Endothelial cell (in vitro differentiated cells): ENCODE results near the gene TRPM3. TPM values are rescaled to one million over a fixed set of nuclear protein-coding genes. Genes with fewer than 3 reads are reported as not detected.

Experiments used
- DNase-seq: peaks from one replicate; pipeline ENCODE4 v3.0.0; 2021; ENCODE audit warnings: low spot score
- H3K27ac Mint-ChIP-seq: one replicate; pipeline ENCODE4 v1.8.0; 2021; ENCODE audit warnings: mixed read lengths, inconsistent platforms; ENCODE audit not compliant: unreplicated experiment
- H3K27me3 Mint-ChIP-seq: one replicate; pipeline ENCODE4 v1.8.0; 2021; ENCODE audit warnings: mild to moderate bottlenecking, moderate library complexity, mixed read lengths, inconsistent platforms; ENCODE audit not compliant: unreplicated experiment
- H3K36me3 Mint-ChIP-seq: one replicate; pipeline ENCODE4 v1.8.0; 2021; ENCODE audit warnings: mild to moderate bottlenecking, low read depth, mixed read lengths, inconsistent platforms; ENCODE audit not compliant: unreplicated experiment
- H3K4me1 Mint-ChIP-seq: one replicate; pipeline ENCODE4 v1.8.0; 2021; ENCODE audit warnings: mild to moderate bottlenecking, mixed read lengths, inconsistent platforms; ENCODE audit not compliant: unreplicated experiment
- H3K4me3 Mint-ChIP-seq: one replicate; pipeline ENCODE4 v1.8.0; 2021; ENCODE audit warnings: mild to moderate bottlenecking, mixed read lengths, inconsistent platforms; ENCODE audit not compliant: unreplicated experiment
- H3K9me3 Mint-ChIP-seq: one replicate; pipeline ENCODE4 v1.8.0; 2021; ENCODE audit warnings: mixed read lengths, inconsistent platforms; ENCODE audit not compliant: unreplicated experiment
- total RNA-seq: library from RNA; stranded (reverse); fragmentation: NEBNext Ultra II Directional; extraction: Animal tissue kit (Norgen Biotek cat#: 25700); gene quantifications from one replicate; pipeline ENCODE4 v1.2.1, GENCODE V29; 2021; ENCODE audit not compliant: unreplicated experiment
- TF ChIP-seq, protein P1 (sequence below): fragments of 200-600 bp; sonication (generic); IDR thresholded peaks from one replicate; pipeline ENCODE4 v1.5.0; 2021; ENCODE audit warnings: antibody characterized with exemption; ENCODE audit not compliant: unreplicated experiment

The TRPM3 gene
- total RNA-seq, 1 donor from 2014 or later: 0.54 TPM

DNA sequence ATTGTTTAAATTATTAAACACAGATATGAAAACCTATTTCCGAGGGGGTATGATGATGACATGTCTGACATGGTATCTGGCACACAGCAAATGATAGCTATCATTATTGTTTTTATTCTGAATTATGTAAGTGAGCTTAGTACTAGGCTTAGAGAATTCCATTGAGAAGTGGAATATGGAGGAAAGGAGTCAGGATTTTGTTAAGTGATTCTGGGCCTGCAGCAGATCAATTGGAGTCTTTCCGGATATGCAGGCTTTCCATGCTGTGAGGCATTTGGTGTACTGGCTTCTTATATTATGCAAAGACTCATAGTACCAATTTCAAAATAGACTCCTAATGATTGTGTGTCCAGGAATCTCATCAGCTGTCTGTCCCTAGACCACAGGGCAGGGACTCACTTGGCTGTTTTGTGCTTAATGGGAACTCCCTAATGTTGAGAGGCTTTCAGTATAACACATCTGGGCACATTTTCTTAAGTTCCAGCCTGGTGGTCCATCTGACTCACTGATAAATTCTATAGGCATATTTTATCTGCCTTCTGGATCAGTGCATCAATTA lies 527.0 kb downstream of the TRPM3 start:
- Mint-ChIP-seq H3K9me3 (no peaks in the 10 kb centered on the region), H3K4me1 (no peaks in the 10 kb centered on the region), H3K27ac (no peak overlapping the region), H3K27me3 (peaks cover 1% of the 10 kb centered on the region), H3K36me3 (no peaks in the 10 kb centered on the region), H3K4me3 (no peak overlapping the region)
- DNase-seq: no peak
- TF ChIP-seq, protein P1, sequence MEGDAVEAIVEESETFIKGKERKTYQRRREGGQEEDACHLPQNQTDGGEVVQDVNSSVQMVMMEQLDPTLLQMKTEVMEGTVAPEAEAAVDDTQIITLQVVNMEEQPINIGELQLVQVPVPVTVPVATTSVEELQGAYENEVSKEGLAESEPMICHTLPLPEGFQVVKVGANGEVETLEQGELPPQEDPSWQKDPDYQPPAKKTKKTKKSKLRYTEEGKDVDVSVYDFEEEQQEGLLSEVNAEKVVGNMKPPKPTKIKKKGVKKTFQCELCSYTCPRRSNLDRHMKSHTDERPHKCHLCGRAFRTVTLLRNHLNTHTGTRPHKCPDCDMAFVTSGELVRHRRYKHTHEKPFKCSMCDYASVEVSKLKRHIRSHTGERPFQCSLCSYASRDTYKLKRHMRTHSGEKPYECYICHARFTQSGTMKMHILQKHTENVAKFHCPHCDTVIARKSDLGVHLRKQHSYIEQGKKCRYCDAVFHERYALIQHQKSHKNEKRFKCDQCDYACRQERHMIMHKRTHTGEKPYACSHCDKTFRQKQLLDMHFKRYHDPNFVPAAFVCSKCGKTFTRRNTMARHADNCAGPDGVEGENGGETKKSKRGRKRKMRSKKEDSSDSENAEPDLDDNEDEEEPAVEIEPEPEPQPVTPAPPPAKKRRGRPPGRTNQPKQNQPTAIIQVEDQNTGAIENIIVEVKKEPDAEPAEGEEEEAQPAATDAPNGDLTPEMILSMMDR: no peak

DNA sequence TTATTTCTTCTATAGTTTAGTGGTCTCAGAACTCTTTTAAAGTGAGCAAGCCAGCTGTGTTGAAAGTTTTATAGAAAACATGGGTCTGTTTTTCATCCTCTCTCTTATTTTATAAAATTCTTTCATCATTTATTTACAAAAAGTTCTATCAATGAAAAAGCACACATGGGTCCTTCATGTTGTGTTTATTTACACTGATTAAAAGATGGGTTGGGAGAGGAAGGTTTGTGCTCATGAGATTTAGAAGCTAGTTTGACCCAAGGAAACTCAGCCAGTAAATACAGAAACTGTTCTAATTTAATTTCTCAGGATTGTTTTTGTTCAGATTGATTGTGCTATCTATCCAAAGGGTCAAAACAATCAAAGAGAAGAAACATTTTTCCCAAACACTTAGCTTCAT lies 528.2 kb downstream of the TRPM3 start:
- no peaks in the 10 kb centered on the region for H3K27me3 Mint-ChIP-seq
- no peak for DNase-seq
- H3K4me3 Mint-ChIP-seq: no peak overlapping the region
- TF ChIP-seq, protein P1: no peak
- H3K36me3 Mint-ChIP-seq: no peaks in the 10 kb centered on the region
- no peak overlapping the region for H3K27ac Mint-ChIP-seq
- H3K4me1 Mint-ChIP-seq: no peaks in the 10 kb centered on the region
- H3K9me3 Mint-ChIP-seq: no peaks in the 10 kb centered on the region

DNA sequence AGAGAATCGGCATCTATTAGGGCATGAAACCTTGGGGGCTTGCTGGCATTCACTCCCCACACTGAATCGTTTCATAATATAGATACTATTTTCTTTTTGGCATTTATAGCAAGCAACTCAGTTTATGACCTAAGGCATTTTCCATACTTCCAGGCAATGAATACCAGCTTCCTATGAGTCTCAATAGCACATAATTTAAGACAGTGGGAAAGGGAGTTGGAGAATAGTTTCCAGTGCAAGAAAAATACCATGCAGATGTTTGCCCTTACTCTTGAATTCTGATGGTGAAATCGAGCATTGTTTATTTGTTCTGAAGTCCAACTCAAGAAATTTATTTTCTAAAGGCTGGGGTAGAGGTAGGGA lies 531.1 kb downstream of the TRPM3 start:
- no peak overlapping the region for H3K27ac Mint-ChIP-seq
- TF ChIP-seq, protein P1: no peak
- no peaks in the 10 kb centered on the region for H3K9me3 Mint-ChIP-seq
- no peaks in the 10 kb centered on the region for H3K4me1 Mint-ChIP-seq
- no peaks in the 10 kb centered on the region for H3K27me3 Mint-ChIP-seq
- no peaks in the 10 kb centered on the region for H3K36me3 Mint-ChIP-seq
- no peak for DNase-seq
- H3K4me3 Mint-ChIP-seq: no peak overlapping the region

DNA sequence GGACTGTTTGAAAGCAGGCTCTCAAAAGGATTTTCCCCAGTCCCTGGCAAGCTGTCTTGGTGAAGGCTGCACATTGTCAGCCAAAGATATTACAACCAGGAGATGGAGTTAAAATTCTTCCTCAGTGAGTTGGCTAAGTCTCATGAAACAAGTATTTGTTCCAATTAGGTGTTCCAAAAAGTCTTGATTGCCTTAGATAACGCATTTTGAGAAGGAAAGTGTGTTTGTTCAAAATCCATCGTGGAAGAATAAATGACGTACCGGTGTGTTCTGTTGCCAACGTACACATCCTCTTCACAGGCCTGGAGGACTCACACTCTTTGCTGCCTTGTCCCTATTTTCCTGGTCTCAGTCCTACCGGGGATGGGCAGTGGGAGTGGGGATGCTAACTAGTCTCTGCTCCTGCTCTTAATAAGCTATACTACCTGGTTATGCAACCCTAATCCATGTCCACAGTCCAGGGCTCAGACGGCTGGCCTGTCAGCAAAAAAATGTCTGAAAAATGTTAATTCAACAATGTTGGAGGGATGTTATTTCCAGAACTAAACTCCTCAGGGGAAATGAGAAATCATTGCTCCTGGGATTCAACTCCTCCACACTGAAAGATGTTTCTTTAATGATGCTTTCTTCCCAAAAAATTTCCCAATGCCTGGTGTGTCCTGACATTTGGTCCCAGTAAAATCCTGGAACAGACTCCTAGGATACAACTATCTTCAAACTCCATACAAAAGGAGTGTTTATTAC lies 531.7 kb downstream of the TRPM3 start:
- no peak for DNase-seq
- Mint-ChIP-seq H3K36me3 (no peaks in the 10 kb centered on the region), H3K27ac (no peak overlapping the region), H3K9me3 (no peaks in the 10 kb centered on the region), H3K4me1 (no peaks in the 10 kb centered on the region), H3K4me3 (no peak overlapping the region), H3K27me3 (no peaks in the 10 kb centered on the region)
- TF ChIP-seq, protein P1: no peak

DNA sequence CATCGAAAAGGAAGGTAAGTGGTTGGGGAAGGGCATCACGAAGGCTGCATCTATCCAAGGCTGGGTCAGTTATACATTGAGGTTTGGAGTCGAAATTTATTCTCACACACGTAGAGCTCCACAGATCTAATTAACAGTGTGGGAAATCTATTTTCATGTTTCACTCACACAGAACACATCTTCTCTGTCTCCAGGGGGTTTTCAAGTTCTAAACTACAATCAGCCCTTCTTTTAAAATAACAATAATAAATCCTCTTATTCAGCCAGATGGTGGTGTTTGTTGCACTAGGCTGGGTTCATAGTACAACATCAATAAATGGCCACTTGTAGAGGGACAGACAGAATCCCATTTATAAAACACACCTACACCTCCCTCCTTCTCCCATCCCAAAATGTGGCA lies 532.4 kb downstream of the TRPM3 start:
- no peaks in the 10 kb centered on the region for H3K36me3 Mint-ChIP-seq
- TF ChIP-seq, protein P1: no peak
- no peak overlapping the region for H3K27ac Mint-ChIP-seq
- no peak overlapping the region for H3K4me3 Mint-ChIP-seq
- no peak for DNase-seq
- no peaks in the 10 kb centered on the region for H3K9me3 Mint-ChIP-seq
- H3K27me3 Mint-ChIP-seq: no peaks in the 10 kb centered on the region
- H3K4me1 Mint-ChIP-seq: no peaks in the 10 kb centered on the region
